GM23338 (cell line): ENCODE data around the gene TANGO2.

Source experiments
- EZH2 ChIP-seq: fragments of 200-600 bp; sonication (generic); IDR thresholded peaks from one replicate; pipeline ENCODE4 v1.8.0; 2017; ENCODE audit warnings: antibody characterized with exemption, mild to moderate bottlenecking, low read depth; ENCODE audit not compliant: unreplicated experiment
- POLR2AphosphoS5 ChIP-seq: IDR thresholded peaks from 2 replicates; pipeline ENCODE4 v1.6.1; 2016; ENCODE audit warnings: antibody characterized with exemption, low read depth
- REST ChIP-seq: IDR thresholded peaks from one replicate; pipeline ENCODE4 v1.6.1; 2018; ENCODE audit warnings: antibody characterized with exemption; ENCODE audit not compliant: unreplicated experiment
- TF ChIP-seq, protein P1 (sequence below), 2 experiments: fragments of 200-600 bp in 1 of 2; sonication (generic) in 1 of 2; conservative IDR thresholded peaks; 2 replicates each; pipeline versions ENCODE4 v1.5.1 to v1.6.1; 2016 to 2017; ENCODE audit warnings: antibody characterized with exemption in 2 of 2, low read depth in 2 of 2, mild to moderate bottlenecking in 2 of 2, moderate library complexity in 1 of 2

DNA sequence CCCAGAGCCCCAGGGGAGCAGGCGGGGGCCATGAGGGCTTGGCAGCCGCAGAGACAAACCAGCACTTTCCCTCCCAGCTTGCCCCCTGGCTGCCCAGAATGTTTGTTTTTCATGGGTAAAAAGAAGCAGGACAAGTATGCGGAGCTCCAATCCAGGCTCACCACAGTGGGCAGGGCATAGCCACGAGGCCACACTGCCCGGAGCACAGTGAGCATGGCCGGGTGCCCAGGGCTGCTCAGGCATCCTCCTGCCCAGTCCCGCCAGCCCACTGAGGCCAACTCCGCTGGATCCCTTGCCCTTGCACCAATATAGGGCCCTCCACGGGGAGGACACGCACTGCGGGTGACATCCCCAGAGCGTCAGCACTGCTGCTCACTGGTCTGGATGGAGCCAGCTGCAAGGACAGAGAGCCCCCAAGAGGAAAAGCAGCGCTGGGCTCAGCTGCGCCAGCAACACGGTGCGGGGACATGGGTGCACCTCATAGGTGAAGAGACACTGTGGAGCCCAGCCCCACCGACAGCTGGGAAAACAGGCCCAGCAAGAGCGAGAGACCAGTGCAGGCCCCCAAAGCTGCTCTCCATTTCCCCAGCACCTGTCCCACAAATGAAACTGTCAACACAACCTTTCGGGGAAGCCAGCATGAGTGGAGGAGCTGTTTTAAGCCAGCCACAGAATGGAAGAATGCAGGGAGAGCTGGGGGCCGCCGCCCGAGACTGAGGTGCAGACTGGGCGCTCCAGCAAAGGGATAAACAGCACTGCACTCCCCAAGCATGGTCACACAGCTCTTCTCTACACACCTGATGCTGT, 29.1 kb upstream of the TANGO2 start:
- TF ChIP-seq REST = no peak
- TF ChIP-seq, protein P1, sequence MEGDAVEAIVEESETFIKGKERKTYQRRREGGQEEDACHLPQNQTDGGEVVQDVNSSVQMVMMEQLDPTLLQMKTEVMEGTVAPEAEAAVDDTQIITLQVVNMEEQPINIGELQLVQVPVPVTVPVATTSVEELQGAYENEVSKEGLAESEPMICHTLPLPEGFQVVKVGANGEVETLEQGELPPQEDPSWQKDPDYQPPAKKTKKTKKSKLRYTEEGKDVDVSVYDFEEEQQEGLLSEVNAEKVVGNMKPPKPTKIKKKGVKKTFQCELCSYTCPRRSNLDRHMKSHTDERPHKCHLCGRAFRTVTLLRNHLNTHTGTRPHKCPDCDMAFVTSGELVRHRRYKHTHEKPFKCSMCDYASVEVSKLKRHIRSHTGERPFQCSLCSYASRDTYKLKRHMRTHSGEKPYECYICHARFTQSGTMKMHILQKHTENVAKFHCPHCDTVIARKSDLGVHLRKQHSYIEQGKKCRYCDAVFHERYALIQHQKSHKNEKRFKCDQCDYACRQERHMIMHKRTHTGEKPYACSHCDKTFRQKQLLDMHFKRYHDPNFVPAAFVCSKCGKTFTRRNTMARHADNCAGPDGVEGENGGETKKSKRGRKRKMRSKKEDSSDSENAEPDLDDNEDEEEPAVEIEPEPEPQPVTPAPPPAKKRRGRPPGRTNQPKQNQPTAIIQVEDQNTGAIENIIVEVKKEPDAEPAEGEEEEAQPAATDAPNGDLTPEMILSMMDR (conservative IDR thresholded peaks at IDR 0.05; ENCODE audit: low read depth in 2 of 2) = no peak
- no peak for TF ChIP-seq POLR2AphosphoS5
- no peak for TF ChIP-seq EZH2
